ENCODE results near the gene NRXN3. TPM values are rescaled to one million over a fixed set of nuclear protein-coding genes. Genes with fewer than 3 reads are reported as not detected.

NRXN3 gene
- polyA plus RNA-seq, 1 of the 3 experiments (the other 2 are of a cell fraction), result 1.6 TPM

GRCh38 chr14:78251308-78251707 lies 81.1 kb downstream of the NRXN3 start:
- Histone ChIP-seq H3K36me3 (replicated peaks in 1 of 2; ENCODE audit: control insufficient read depth in 1 of 2, insufficient read depth in 2 of 2, low read length in 1 of 2) (no peaks in the 10 kb centered on the region), H4K20me1 (ENCODE audit: insufficient read depth) (no peaks in the 10 kb centered on the region), H3K4me1 (ENCODE audit: control insufficient read depth in 1 of 2, insufficient read depth in 2 of 2, low read depth in 1 of 2, low read length in 1 of 2) (no peaks in the 10 kb centered on the region), H3K27ac (ENCODE audit: low read depth in 2 of 2, low read length in 1 of 2) (no peak overlapping the region), H3K9me2 (no peaks in the 10 kb centered on the region), H3F3A (replicated peaks; ENCODE audit: insufficient read depth) (no peaks in the 10 kb centered on the region), H3K27me3 (ENCODE audit: insufficient read depth) (no peaks in the 10 kb centered on the region), H3K4me3 (ENCODE audit: low read depth in 2 of 2, low read length in 1 of 2) (no peak overlapping the region), H2AFZ (ENCODE audit: low read depth) (no peak overlapping the region), H3K9me3 (no peaks in the 10 kb centered on the region), H3K79me2 (ENCODE audit: insufficient read depth) (no peaks in the 10 kb centered on the region), H3K9ac (no peak overlapping the region), H3K4me2 (no peak overlapping the region)
- TF ChIP-seq RFX5 (IDR thresholded peaks at IDR 0.05; ENCODE audit: low read length), result no peak
- no peak for TF ChIP-seq POLR2AphosphoS5 (IDR thresholded peaks at IDR 0.05; ENCODE audit: low read depth, low read length)
- TF ChIP-seq ZBTB33 (IDR thresholded peaks at IDR 0.05; ENCODE audit: borderline replicate concordance, low read depth), result no peak
- no peak for TF ChIP-seq MAX (IDR thresholded peaks at IDR 0.05; ENCODE audit: low read depth)
- no peak for TF ChIP-seq SMC3 (IDR thresholded peaks at IDR 0.05; ENCODE audit: low read depth, low read length)
- TF ChIP-seq USF2 (IDR thresholded peaks at IDR 0.05; ENCODE audit: borderline replicate concordance, low read depth, low read length), result no peak
- no peak for TF ChIP-seq CHD2 (IDR thresholded peaks at IDR 0.05; ENCODE audit: low read length, partially characterized antibody)
- no peak for TF ChIP-seq ELF1 (IDR thresholded peaks at IDR 0.05)
- no peak for TF ChIP-seq TEAD4 (IDR thresholded peaks at IDR 0.05; ENCODE audit: borderline replicate concordance, insufficient read depth)
- TF ChIP-seq TCF12 (IDR thresholded peaks at IDR 0.05), result no peak
- TF ChIP-seq RXRA (IDR thresholded peaks at IDR 0.05; ENCODE audit: borderline replicate concordance, low read depth), result no peak
- TF ChIP-seq MXI1 (IDR thresholded peaks at IDR 0.05; ENCODE audit: low read depth, low read length), result no peak
- TF ChIP-seq FOSL2 (IDR thresholded peaks at IDR 0.05; ENCODE audit: borderline replicate concordance, low read depth), result no peak
- no peak for TF ChIP-seq TAF1 (IDR thresholded peaks at IDR 0.05; ENCODE audit: borderline replicate concordance, low read depth, low read length)
- TF ChIP-seq RCOR1 (IDR thresholded peaks at IDR 0.05; ENCODE audit: low read length), result no peak
- TF ChIP-seq SIN3A (IDR thresholded peaks at IDR 0.05; ENCODE audit: borderline replicate concordance, low read depth, low read length), result no peak
- no peak for DNase-seq
- ChIA-PET CTCF (no interaction called here), POLR2A (no interaction called here)
- 38% methylated on average over 5 of the region's 5 CpGs for WGBS (ENCODE audit: low lambda C conversion rate)

- no peaks in the 10 kb centered on the region for H3K27me3 ChIP-seq (ENCODE audit: insufficient read depth)
- no peaks in the 10 kb centered on the region for H3K9me2 ChIP-seq
- H3K4me3 ChIP-seq (ENCODE audit: low read depth in 2 of 2, low read length in 1 of 2), result no peak overlapping the region
- H3K9me3 ChIP-seq, result no peaks in the 10 kb centered on the region
- no peaks in the 10 kb centered on the region for H3K79me2 ChIP-seq (ENCODE audit: insufficient read depth)
- no peak overlapping the region for H2AFZ ChIP-seq (ENCODE audit: low read depth)
- no peak overlapping the region for H3K27ac ChIP-seq (ENCODE audit: low read depth in 2 of 2, low read length in 1 of 2)
- H3K4me1 ChIP-seq (ENCODE audit: control insufficient read depth in 1 of 2, insufficient read depth in 2 of 2, low read depth in 1 of 2, low read length in 1 of 2), result no peaks in the 10 kb centered on the region
- no peak overlapping the region for H3K4me2 ChIP-seq
- H3F3A ChIP-seq (replicated peaks; ENCODE audit: insufficient read depth), result no peaks in the 10 kb centered on the region
- H3K9ac ChIP-seq, result no peak overlapping the region
- ChIA-PET CTCF (interaction anchor here (0.7 kb wide), 1 partner anchor 75 kb away, joined by 3 read pairs; no protein-coding TSS in a partner anchor), POLR2A (no interaction called here)
- DNase-seq, result no peak
- H3K36me3 ChIP-seq (replicated peaks in 1 of 2; ENCODE audit: control insufficient read depth in 1 of 2, insufficient read depth in 2 of 2, low read length in 1 of 2), result no peaks in the 10 kb centered on the region
- WGBS (ENCODE audit: low lambda C conversion rate), result 40% methylated on average over 3 of the region's 3 CpGs
- H4K20me1 ChIP-seq (ENCODE audit: insufficient read depth), result no peaks in the 10 kb centered on the region
- no peak for TF ChIP-seq NFIC (IDR thresholded peaks at IDR 0.05; ENCODE audit: borderline replicate concordance)
- no peak for TF ChIP-seq ZBTB33 (IDR thresholded peaks at IDR 0.05; ENCODE audit: borderline replicate concordance, low read depth)
- TF ChIP-seq GATA2 (CRISPR knock-in tag; IDR thresholded peaks at IDR 0.05), result no peak
- TF ChIP-seq YY1 (IDR thresholded peaks at IDR 0.05; ENCODE audit: low read depth), result no peak
- TF ChIP-seq MXI1 (IDR thresholded peaks at IDR 0.05; ENCODE audit: low read depth, low read length), result no peak
- no peak for TF ChIP-seq REST (IDR thresholded peaks at IDR 0.05; ENCODE audit: low read depth, low read length)
These were observed 83.8 kb downstream of the NRXN3 start for GRCh38 chr14:78253986-78254385.

All from SK-N-SH (cell line).